K562 (cell line): ENCODE measurements around the gene C1QTNF9B. TPM values are rescaled to one million over a fixed set of nuclear protein-coding genes. Genes with fewer than 3 reads are reported as not detected.

Experiments used
- ATAC-seq: fragments of 200-7000 bp; cut with Tn5 transposase; 3 replicates; pipeline ENCODE4 v1.9.1; 2020; ENCODE audit warnings: moderate library complexity
- BruUV-seq: library from RNA; stranded (reverse); fragments of 400-500 nt; replicated peaks from 2 replicates; lab custom pipeline; 2021; lab: Mats Ljungman, UMichigan
- CTCF ChIA-PET: fragments of 300-600 bp; formaldehyde crosslinking; extraction: SDS; loops from one replicate; lab custom pipeline; 2021; ENCODE audit warnings: low intra/inter-chr PET ratio; lab: Yijun Ruan, JAX
- POLR2A ChIA-PET: fragments of 300-600, 350-650 bp; sonication (Branson Sonifier 250); formaldehyde crosslinking; extraction: SDS; loops from one replicate; lab custom pipeline; 2021; ENCODE audit warnings: antibody characterized with exemption, inconsistent platforms; lab: Yijun Ruan, JAX
- DNase-seq, 4 experiments: peaks; one replicate each; pipeline versions ENCODE4 v3.0.0 to v3.0.0-alpha.2; 2011 to 2018; ENCODE audit warnings: low spot score in 3 of 4, mixed read lengths in 3 of 4; ENCODE audit errors: extremely low read depth in 1 of 4
- FAIRE-seq: peaks from 2 replicates; lab custom pipeline; 2011; peaks lifted over from hg19 to GRCh38; lab: Jason Lieb, UNC
- H2AFZ ChIP-seq: 2 replicates; pipeline ENCODE4 v1.6.0; 2011; ENCODE audit warnings: low read depth, low read length, control low read depth, inconsistent platforms
- H3K27ac ChIP-seq: fragments of 200-600 bp; 3 replicates; pipeline ENCODE4 v1.8.0; 2011; ENCODE audit warnings: low read depth, mild to moderate bottlenecking, control low read depth, inconsistent platforms, low read length, moderate library complexity, mixed read lengths; ENCODE audit errors: extremely low read depth
- H3K27me3 ChIP-seq, 2 experiments: fragments of 300-600 bp in 1 of 2; 2 replicates in 1 of 2; 3 replicates in 1 of 2; pipeline versions ENCODE4 v1.6.0 to v1.8.0; 2011; ENCODE audit warnings: inconsistent platforms in 2 of 2, low read length in 2 of 2, mild to moderate bottlenecking in 1 of 2, mixed read lengths in 1 of 2, moderate library complexity in 1 of 2; ENCODE audit not compliant: control insufficient read depth in 2 of 2, insufficient read depth in 2 of 2
- H3K36me3 ChIP-seq: fragments of 300-600 bp; 3 replicates; pipeline ENCODE4 v1.8.0; 2011; ENCODE audit warnings: mild to moderate bottlenecking, low read length, inconsistent platforms; ENCODE audit not compliant: control insufficient read depth, insufficient read depth
- H3K4me1 ChIP-seq, 2 experiments: fragments of 200-600 bp in 1 of 2; replicated peaks in 1 of 2; 2 replicates in 1 of 2; 3 replicates in 1 of 2; pipeline versions ENCODE4 v1.5.1 to v1.8.0; 2011; ENCODE audit warnings: inconsistent platforms in 2 of 2, low read length in 2 of 2, mild to moderate bottlenecking in 1 of 2, mixed read lengths in 1 of 2, moderate library complexity in 1 of 2; ENCODE audit not compliant: control insufficient read depth in 2 of 2, insufficient read depth in 2 of 2
- H3K4me2 ChIP-seq: 2 replicates; pipeline ENCODE4 v1.6.1; 2011; ENCODE audit warnings: low read length, control low read depth, inconsistent platforms, mixed read lengths; ENCODE audit not compliant: insufficient read depth
- H3K4me3 ChIP-seq: fragments of 200-600 bp; sonication (generic), shearing (Covaris generic); 2 replicates; pipeline ENCODE4 v1.5.1; 2016; ENCODE audit warnings: control low read depth, inconsistent platforms
- H3K79me2 ChIP-seq: fragments of 200-600 bp; 3 replicates; pipeline ENCODE4 v1.8.0; 2011; ENCODE audit warnings: low read length, inconsistent platforms; ENCODE audit not compliant: control insufficient read depth, insufficient read depth
- H3K9ac ChIP-seq, 2 experiments: 2 replicates each; pipeline versions ENCODE4 v1.6.0 to v1.6.1; 2011; ENCODE audit warnings: low read depth in 2 of 2, low read length in 2 of 2, control low read depth in 1 of 2, inconsistent platforms in 1 of 2, mild to moderate bottlenecking in 1 of 2, mixed read lengths in 1 of 2; ENCODE audit not compliant: insufficient read depth in 1 of 2
- H3K9me1 ChIP-seq: one replicate; pipeline ENCODE4 v1.6.0; 2011; ENCODE audit warnings: inconsistent platforms, mild to moderate bottlenecking, low read length, moderate library complexity; ENCODE audit not compliant: control insufficient read depth, insufficient read depth
- H3K9me3 ChIP-seq: replicated peaks from 2 replicates; pipeline ENCODE4 v1.5.1; 2011; ENCODE audit warnings: low read depth, low read length, inconsistent platforms; ENCODE audit not compliant: control insufficient read depth, insufficient read depth
- H4K20me1 ChIP-seq: replicated peaks from 2 replicates; pipeline ENCODE4 v1.6.1; 2011; ENCODE audit warnings: low read length, inconsistent platforms, mixed read lengths; ENCODE audit not compliant: control insufficient read depth, insufficient read depth
- ARID1B ChIP-seq: fragments of 450-650 bp; IDR thresholded peaks from 2 replicates; pipeline ENCODE4 v1.6.1; 2016; ENCODE audit warnings: antibody characterized with exemption, mild to moderate bottlenecking, inconsistent platforms
- ATF3 ChIP-seq, 2 experiments: fragments of 450-650 bp in 1 of 2; sonication (generic) in 1 of 2; formaldehyde crosslinking in 1 of 2; IDR thresholded peaks in 1 of 2; conservative IDR thresholded peaks in 1 of 2; 2 replicates each; pipeline versions ENCODE4 v1.6.1 to v1.8.1; 2016 to 2023; ENCODE audit warnings: mild to moderate bottlenecking in 2 of 2, moderate library complexity in 2 of 2, inconsistent platforms in 1 of 2, missing genetic modification reagents in 1 of 2
- ATF4 ChIP-seq: fragments of 450-650 bp; formaldehyde crosslinking; IDR thresholded peaks from 2 replicates; pipeline ENCODE4 v1.4.0; 2022; ENCODE audit warnings: mild to moderate bottlenecking, moderate library complexity
- ELF2 ChIP-seq: fragments of 250-450 bp; sonication (Bioruptor Pico); IDR thresholded peaks from 2 replicates; pipeline ENCODE4 v1.5.0; 2021; ENCODE audit warnings: mild to moderate bottlenecking
- ELF4 ChIP-seq: fragments of 450-650 bp; formaldehyde crosslinking; IDR thresholded peaks from 2 replicates; pipeline ENCODE4 v1.4.0; 2022; ENCODE audit warnings: missing genetic modification characterization
- MITF ChIP-seq: IDR thresholded peaks from 2 replicates; pipeline ENCODE4 v1.6.1; 2014; ENCODE audit warnings: antibody characterized with exemption
- MTA2 ChIP-seq: fragments of 450-650 bp; IDR thresholded peaks from 2 replicates; pipeline ENCODE4 v1.6.1; 2016; ENCODE audit warnings: low read depth
- NFIC ChIP-seq: fragments of 450-650 bp; IDR thresholded peaks from 2 replicates; pipeline ENCODE4 v1.6.1; 2017; ENCODE audit warnings: mild to moderate bottlenecking, inconsistent platforms
- RCOR1 ChIP-seq, 2 experiments: IDR thresholded peaks; 2 replicates each; pipeline ENCODE4 v1.6.1; 2012; ENCODE audit warnings: low read depth in 2 of 2, low read length in 2 of 2, borderline replicate concordance in 1 of 2, improper control_type of control experiment in 1 of 2
- SLC30A9 ChIP-seq: fragments of 250-450 bp; sonication (Bioruptor Pico); IDR thresholded peaks from 2 replicates; pipeline ENCODE4 v1.8.0; 2022; ENCODE audit warnings: mild to moderate bottlenecking, moderate library complexity
- TAF1 ChIP-seq: IDR thresholded peaks from 2 replicates; pipeline ENCODE4 v1.6.1; 2011; ENCODE audit warnings: mild to moderate bottlenecking, low read length, moderate library complexity; ENCODE audit not compliant: insufficient read depth, control insufficient read depth, severe bottlenecking; ENCODE audit errors: extremely low read depth
- WGBS: fragments of 100-300 bp; shearing (Covaris generic); methylation state at CpG from one replicate; pipeline ENCODE4 v1.1.6; 2016; ENCODE audit warnings: low coverage, mixed read lengths; ENCODE audit not compliant: insufficient coverage; ENCODE audit errors: missing lambda C conversion rate; 5-methylcytosine and 5-hydroxymethylcytosine counted together
- in situ Hi-C: fragments of 300-500 bp; cut with MboI; formaldehyde crosslinking; loops from 4 replicates; pipeline ENCODE4 v1.15.0; 2018; ENCODE audit warnings: inconsistent platforms, mixed read lengths
- intact Hi-C: fragments of 100-400 bp; cut with micrococcal nuclease; formaldehyde crosslinking; loops from 2 replicates; pipeline ENCODE4 v1.14.2; 2022
- polyA plus RNA-seq, 8 experiments: library from polyadenylated mRNA; depleted of rRNA in 4 of 8; stranded (reverse) in 5 of 8; unstranded in 3 of 8; fragments of >200 nt; fragmentation: Nextera tagmentation in 2 of 8; fragmentation: Illumina TruSeq in 1 of 8; extraction: Ambion mirVana in 2 of 8; extraction: Trizol in 1 of 8; gene quantifications; 2 replicates each; pipeline versions ENCODE4 v1.2.1 to v1.2.3, GENCODE V29; 2011 to 2014; ENCODE audit warnings: inconsistent platforms in 1 of 8, missing spikeins in 1 of 8
- total RNA-seq, 7 experiments: library from RNA; depleted of rRNA in 6 of 7; stranded (reverse); fragments of >200 nt in 6 of 7; fragmentation: Illumina TruSeq in 2 of 7; extraction: Trizol in 2 of 7; gene quantifications; 2 replicates each; pipeline versions ENCODE4 v1.2.1 to v1.2.3, GENCODE V29; 2011 to 2021; ENCODE audit warnings: low replicate concordance in 1 of 7

C1QTNF9B gene
- total and polyA plus RNA-seq, 9 of the 15 experiments (the other 6 are each of a cell fraction or from before 2014, with no cell fraction given): 0.14 to 0.94 (median 0.35) TPM; not detected in 3

GRCh38 chr13:23861310-23861709, 36.0 kb downstream of the C1QTNF9B start:
- DNase-seq: no peak
- no peaks in the 10 kb centered on the region for H3K9me3 ChIP-seq
- H3K4me2 ChIP-seq: no peak overlapping the region
- TF ChIP-seq SLC30A9 (CRISPR knock-in tag): no peak
- TF ChIP-seq TAF1: no peak
- TF ChIP-seq ELF2 (CRISPR knock-in tag): no peak
- no peak for TF ChIP-seq MITF
- CTCF ChIA-PET: no interaction called here
- in situ Hi-C loops: no loop called here
- H3K27me3 ChIP-seq: no peaks in the 10 kb centered on the region
- H3K27ac ChIP-seq: no peak overlapping the region
- H3K79me2 ChIP-seq: no peaks in the 10 kb centered on the region
- H4K20me1 ChIP-seq: no peaks in the 10 kb centered on the region
- peaks cover 12% of the 10 kb centered on the region; the same call in 2 of the 3 replicates for H3K36me3 ChIP-seq
- no peak for ATAC-seq
- H3K9me1 ChIP-seq: no peaks in the 10 kb centered on the region
- no peak for FAIRE-seq
- POLR2A ChIA-PET: no interaction called here
- intact Hi-C loops: no loop called here
- WGBS: 68% methylated on average over 2 of the region's 2 CpGs
- H3K9ac ChIP-seq: no peak overlapping the region
- no peak overlapping the region for H2AFZ ChIP-seq
- H3K4me3 ChIP-seq: no peak overlapping the region
- peaks cover 1 to 7% of the 10 kb centered on the region in 2 experiments; a peak in 3 of 5 replicates for H3K4me1 ChIP-seq
- no TSS peak for BruUV-seq

- no TSS peak for BruUV-seq
- Histone ChIP-seq H3K9me1 (no peaks in the 10 kb centered on the region), H3K4me2 (no peak overlapping the region; the same call in 1 of the 2 replicates), H3K27ac (no peak overlapping the region), H3K4me3 (no peak overlapping the region), H4K20me1 (no peaks in the 10 kb centered on the region), H3K4me1 (peaks cover 0 to 4% of the 10 kb centered on the region in 2 experiments; a peak in 2 of 5 replicates), H3K9me3 (no peaks in the 10 kb centered on the region), H3K9ac (no peak overlapping the region), H3K36me3 (peaks cover 12% of the 10 kb centered on the region; the same call in 2 of the 3 replicates), H3K79me2 (no peaks in the 10 kb centered on the region), H2AFZ (no peak overlapping the region), H3K27me3 (no peaks in the 10 kb centered on the region)
- ATAC-seq (peak; percentile 51), DNase-seq (peak; percentile 10 to 40 (median 22)), FAIRE-seq (no peak)
- WGBS: 29% methylated on average over 2 of the region's 2 CpGs
- CTCF ChIA-PET: no interaction called here
- intact Hi-C loops: no loop called here
- in situ Hi-C loops: no loop called here
- POLR2A ChIA-PET: no interaction called here
- TF ChIP-seq MTA2 (peak; percentile 68), NFIC (peak; percentile 48), ATF4 (CRISPR knock-in tag) (0 out of 2 replicates have a peak, but pooled peaks have one; percentile 18), RCOR1 (IDR thresholded peaks at IDR 0.05; ENCODE audit: borderline replicate concordance in 1 of 2, low read depth in 2 of 2, low read length in 2 of 2) (peak in 1 of 2 experiments; percentile 60; a peak in 1 of 4 replicates), ATF3 (IDR thresholded peaks at IDR 0.05) (0 out of 2 replicates have a peak, but pooled peaks have one; percentile 10), ATF3 (CRISPR knock-in tag; conservative IDR thresholded peaks at IDR 0.05) (no peak), ELF4 (CRISPR knock-in tag) (0 out of 2 replicates have a peak, but pooled peaks have one; percentile 36), ARID1B (peak; percentile 86)
These were observed 37.4 kb downstream of the C1QTNF9B start for GRCh38 chr13:23859904-23860303.
